ENCODE results near the gene OSBPL7.

DNA sequence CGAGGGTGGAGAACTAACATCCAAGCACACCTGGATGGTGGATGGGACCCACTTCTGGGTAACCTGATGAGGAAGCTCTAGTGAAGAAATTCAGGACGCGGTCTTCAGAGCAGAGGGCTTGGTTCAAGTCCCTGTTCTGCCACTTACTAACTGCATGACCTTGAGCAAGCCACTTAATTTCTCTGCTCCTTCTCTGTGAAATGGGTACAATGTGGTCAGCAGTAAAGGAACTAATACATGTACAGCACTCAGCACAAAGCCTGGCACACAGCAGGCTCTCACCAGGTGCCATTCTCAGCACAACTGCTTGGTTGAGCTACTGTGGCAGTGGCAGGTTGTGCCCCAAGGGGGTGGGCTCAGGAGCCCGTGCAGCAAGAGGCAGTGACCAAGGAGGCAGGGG is 1.9 kb upstream of the OSBPL7 start:
- TF ChIP-seq, protein P1, sequence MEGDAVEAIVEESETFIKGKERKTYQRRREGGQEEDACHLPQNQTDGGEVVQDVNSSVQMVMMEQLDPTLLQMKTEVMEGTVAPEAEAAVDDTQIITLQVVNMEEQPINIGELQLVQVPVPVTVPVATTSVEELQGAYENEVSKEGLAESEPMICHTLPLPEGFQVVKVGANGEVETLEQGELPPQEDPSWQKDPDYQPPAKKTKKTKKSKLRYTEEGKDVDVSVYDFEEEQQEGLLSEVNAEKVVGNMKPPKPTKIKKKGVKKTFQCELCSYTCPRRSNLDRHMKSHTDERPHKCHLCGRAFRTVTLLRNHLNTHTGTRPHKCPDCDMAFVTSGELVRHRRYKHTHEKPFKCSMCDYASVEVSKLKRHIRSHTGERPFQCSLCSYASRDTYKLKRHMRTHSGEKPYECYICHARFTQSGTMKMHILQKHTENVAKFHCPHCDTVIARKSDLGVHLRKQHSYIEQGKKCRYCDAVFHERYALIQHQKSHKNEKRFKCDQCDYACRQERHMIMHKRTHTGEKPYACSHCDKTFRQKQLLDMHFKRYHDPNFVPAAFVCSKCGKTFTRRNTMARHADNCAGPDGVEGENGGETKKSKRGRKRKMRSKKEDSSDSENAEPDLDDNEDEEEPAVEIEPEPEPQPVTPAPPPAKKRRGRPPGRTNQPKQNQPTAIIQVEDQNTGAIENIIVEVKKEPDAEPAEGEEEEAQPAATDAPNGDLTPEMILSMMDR (IDR thresholded peaks at IDR 0.05 in 2 of 3, conservative IDR thresholded peaks at IDR 0.05 in 1 of 3; ENCODE audit: borderline replicate concordance in 1 of 3, insufficient read depth in 1 of 3, low read depth in 2 of 3, low read length in 2 of 3): no peak
- TF ChIP-seq POLR2AphosphoS5 (IDR thresholded peaks at IDR 0.05; ENCODE audit: low read depth, low read length): no peak
- no peak for TF ChIP-seq RAD21 (IDR thresholded peaks at IDR 0.05; ENCODE audit: low read depth)
- no peak for TF ChIP-seq SIN3A (IDR thresholded peaks at IDR 0.05; ENCODE audit: low read depth)
- no peak for TF ChIP-seq POLR2A (IDR thresholded peaks at IDR 0.05; ENCODE audit: borderline replicate concordance, extremely low read depth, insufficient read depth, insufficient read length)
- TF ChIP-seq TCF7L2 (IDR thresholded peaks at IDR 0.05; ENCODE audit: borderline replicate concordance, extremely low read depth, insufficient read depth, insufficient read length): no peak
- TF ChIP-seq CBX3 (IDR thresholded peaks at IDR 0.05; ENCODE audit: low read depth): no peak

All from HCT116 (cell line).